Activated gamma-delta T cell treated with Interleukin-2 at 50 U/mL for 16 hours (primary cell): ENCODE data around the gene SMIM33.
"Not testable (repeated sequence)": the region's sequence is repeated elsewhere in the genome, so short reads cannot be mapped to it uniquely, and the experiment has no call there.

Source experiments
- DNase-seq: peaks from one replicate; pipeline ENCODE4 v3.0.0-alpha.2; 2020

The SMIM33 gene

DNA sequence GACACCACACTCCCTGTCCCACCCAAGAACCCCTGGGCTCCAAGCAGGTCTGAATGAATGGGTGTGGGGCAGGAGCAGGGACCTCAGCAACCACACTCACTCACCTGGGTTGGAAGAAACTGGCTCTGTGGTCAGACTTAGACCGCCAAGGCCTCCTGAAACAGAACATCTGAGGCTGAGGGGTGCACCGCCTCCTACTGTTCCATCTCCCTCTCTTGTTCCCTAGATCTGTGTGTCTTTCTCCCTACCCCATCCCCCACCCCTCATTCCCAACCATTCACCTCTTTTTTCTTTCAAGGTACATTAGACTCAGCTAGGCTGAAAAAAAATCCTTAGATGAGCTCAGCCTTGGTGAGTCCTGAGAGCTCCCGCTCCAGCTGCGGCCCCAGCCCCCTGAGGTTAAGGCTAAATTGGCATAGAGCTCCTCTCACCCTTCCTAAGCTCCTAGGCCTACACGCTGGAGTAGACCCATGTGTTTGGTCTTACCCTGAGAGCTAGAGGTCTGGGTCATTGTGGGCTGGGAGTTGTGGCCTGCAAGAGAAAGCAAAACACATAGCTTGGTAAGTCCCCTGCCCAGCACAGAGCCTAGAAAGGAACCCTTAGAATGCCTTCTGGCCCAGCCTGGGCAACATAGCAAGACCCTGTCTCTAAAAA, 13.0 kb upstream of the SMIM33 start:
- DNase-seq = no peak

DNA sequence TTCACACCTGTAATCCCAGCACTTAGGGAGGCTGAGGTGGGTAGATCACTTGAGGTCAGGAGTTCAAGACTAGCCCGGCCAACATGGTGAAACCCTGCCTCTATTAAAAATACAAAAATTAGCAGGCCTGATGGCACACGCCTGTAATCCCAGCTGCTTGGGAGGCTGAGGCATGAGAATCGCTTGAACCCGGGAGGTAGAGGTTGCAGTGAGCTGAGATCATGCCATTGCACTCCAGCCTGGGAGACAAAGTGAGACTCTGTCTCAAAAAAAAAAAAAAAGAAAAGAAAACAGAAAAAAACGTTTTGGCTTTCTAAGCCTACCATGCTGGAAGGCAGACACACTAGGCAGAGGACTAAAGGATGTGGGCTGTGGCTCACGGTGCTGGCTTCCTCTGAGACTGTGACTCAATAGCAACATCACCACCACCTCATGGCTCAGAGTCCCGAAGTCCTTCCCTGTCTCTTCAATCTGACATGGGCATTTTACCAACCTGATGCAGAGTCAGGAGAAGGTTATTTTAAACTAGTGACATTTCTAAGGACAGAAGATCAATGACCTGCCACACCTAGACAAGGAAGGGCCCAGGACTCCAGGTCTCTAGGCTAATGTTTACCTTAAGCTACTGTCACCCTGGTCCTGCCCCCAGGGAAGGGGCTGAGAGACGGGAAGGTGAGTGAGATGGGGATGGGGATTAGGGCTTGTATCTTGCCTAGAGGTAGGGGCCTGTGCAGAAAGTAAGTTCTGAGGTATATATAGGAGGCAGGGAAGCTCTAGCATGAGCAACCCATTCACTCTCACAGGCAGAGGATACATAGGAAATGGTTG, 12.0 kb upstream of the SMIM33 start:
- DNase-seq = peak; percentile 78

DNA sequence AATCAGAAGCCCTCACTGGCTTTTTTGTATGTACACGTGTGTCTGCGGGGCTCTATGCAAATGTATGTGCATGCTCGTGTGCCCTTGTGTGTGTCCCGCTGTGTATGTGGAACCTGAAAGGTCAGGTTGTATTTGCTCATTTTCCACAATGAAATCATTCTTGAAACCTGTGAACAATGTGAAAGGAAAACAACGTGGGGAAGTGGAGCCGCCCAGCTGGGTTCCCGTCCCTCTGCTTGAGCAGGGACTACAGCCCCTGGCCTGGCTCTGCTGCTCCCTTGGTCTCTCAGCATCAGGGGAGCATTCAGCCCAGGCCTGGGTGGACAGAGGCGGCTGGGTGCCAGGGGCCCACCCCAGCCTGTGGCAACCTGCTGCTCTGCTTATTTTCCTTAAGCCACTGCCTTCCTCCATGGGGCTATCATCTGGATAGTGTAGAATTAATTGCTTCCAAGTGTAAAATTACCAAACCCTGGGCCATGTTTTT, 11.3 kb upstream of the SMIM33 start:
- DNase-seq = no peak

DNA sequence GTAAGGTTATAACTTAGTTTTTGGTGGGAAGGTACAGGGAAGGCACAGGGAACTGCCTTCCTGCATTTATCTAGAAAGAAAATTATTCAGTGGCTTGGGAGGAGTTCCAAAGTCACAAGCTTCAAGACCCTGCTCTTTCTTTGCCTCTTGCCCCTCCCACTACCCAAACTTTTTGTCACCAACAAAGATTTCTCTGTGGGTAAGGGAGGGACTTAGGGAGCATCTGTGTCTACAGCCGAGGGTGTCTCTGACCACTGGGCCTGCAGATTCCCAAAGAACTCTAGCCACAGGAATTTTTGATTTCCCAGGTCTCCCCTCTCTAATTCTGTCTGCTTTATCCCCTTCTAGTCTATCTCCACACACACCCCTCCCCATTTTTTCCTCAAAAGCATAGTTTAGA, 10.3 kb upstream of the SMIM33 start:
- no peak for DNase-seq

DNA sequence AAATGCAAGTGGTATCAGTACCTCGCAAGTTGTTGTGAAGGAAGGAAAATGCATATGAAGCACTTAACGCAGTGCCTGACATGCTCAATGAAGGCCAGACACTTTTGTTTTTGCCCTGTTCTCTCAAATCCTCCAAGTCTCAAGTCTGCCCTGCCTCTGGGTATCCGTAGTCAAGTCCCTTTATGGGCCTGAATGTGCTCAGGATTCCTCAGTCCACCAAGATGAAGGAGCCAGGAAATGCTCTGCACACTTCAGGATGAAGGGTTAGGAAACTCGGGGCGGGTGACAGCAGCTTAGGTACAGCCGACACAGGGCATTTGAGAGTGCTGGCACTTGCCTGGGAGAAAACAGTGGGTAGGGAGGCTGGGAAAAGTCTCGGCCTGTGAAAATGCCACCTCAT, 9.6 kb upstream of the SMIM33 start:
- DNase-seq = no peak

DNA sequence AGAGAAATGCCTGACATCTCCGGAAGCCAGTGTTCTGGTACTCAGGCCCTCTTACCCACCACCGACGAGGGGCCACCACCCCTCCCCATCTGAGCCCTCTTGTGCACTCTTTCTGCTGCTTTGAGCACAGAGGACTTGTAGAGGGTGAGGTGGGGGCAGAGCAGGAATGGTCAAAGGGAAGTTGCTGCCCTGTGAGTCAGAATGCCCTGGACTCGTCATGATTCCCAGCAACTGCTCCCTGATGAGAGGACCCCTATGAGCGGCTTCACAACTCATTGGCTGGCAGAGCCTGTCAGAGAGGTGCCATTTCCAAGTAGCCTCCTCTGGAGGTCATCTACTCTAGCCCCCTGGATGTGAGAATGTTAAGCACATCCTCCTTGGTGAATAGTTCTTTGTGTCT, 9.1 kb upstream of the SMIM33 start:
- no peak for DNase-seq

DNA sequence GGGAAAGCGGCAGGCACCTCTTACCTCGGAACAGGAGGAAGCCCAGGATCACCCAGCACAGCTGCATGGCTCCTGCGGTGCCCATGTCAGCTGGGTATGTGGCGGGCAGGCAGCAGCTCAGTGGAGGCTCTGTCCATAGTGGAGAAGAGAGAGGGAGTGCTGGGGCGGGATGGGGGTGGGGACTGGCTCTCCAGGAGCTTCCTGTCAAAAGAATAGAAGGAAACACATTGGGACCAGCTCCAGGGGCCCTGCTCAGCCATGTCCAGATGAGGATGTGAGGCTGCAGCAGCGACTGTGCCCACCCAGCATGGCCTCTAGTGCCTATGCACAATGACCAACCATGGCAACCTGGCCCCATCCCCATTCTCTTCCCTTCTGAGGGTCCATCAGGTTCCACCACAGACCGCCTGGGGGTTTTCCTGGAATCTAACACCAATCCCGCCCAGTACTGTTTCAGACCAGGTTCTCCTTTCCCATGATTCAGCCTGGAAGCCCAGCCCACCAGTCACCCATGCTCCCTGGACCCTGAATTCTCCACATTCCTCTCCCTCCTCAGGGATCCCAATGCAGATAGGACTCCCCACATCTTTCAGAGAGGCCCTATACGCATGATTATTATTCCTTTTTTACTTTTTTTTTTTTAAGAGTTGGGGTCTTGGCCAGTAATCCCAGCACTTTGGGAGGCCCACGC, 8.1 kb upstream of the SMIM33 start, which contains the start of gene ECSCR:
TSS of gene ECSCR (minus strand) at position 158 of the 691 bp plus-strand sequence. CDS start at position 85, 73 bp downstream.
- no peak for DNase-seq

DNA sequence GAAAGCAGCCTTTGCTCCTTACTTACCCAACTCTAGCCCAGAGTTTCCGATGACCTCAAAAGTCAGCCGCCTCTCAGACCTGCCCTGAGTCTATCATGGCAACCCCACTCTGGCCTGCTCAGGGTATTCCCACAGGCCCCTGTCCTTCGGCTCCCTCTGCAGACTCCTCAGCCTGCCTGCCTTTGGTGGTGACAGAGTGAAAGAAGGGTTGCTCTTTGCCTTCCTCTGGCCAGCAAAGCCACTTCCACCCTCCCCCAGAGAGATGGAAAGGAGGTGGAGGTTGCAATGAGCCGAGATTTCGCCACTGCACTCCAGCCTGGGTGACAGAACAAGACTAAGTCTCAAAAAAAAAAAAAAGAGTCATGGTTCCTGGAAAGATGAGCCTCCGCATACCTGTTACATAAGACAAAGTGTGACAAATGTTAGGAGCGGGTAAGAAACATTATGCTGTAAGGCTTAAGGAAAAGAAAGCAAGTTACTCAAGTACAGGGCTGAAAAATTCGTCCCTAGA, 2.3 kb upstream of the SMIM33 start:
- no peak for DNase-seq

DNA sequence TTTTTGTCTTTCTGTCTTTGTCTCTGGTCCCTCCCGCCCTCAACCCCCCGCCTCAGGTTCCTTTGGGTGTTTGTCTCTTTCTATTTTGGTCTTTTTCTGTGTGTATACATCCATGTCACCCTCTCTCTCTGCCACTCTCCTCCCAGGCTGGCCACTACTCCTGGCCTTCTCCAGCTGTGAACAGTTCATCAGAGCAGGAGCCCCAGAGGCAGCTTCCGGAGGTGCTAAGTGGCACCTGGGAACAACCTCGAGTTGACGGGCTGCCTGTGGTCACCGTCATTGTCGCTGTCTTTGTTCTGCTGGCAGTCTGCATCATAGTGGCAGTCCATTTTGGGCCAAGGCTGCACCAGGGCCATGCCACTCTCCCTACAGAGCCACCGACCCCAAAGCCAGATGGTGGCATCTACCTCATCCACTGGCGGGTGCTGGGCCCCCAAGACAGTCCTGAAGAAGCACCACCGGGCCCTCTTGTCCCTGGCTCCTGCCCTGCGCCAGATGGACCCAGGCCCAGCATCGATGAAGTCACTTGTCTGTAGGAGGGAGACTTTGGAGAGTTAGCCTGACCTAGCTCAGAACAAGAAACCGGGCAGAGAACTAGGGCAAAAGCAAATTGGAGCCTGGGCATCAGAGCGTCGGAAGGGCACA, 1.7 kb downstream of the SMIM33 start:
- no peak for DNase-seq

DNA sequence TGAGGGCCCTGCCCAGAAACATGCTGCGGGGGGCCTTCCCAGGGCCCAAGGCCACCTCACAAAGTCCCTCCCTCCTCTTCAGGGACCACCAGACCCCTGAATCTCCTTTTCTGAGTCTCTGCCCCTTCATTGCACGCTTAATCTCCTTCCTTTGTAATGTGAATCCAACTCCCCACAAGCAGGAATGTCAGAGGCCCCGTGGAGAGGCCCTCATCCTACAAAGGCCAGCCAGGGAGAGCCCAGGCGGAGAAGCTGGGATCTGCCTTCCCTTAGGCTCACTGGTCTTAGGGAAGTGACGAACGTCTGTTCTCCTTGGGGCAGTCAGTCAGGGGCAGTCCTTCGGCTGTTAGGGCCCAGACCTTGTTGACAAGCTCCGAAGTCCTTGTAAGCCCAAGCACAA, 2.3 kb downstream of the SMIM33 start:
- DNase-seq = no peak

DNA sequence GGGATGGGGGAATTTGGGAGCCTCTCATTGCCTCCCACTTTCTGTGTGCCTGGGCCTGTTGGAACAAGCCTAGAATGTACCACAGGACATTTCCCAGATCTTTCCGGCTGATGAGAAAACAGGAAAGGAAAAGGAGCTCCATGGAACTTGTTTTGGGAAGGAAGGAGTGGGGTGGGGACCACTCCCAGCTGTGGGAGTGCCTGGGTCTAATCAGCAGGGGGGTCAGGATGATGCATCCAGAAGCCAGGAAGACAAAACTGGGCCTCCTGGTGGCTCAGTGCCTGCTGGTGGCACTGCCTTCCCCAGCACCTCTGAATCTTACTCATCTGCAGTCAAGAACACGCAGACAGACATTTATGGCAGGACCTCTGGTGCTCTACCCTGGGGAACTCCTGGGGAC, 2.8 kb downstream of the SMIM33 start:
- DNase-seq = no peak

DNA sequence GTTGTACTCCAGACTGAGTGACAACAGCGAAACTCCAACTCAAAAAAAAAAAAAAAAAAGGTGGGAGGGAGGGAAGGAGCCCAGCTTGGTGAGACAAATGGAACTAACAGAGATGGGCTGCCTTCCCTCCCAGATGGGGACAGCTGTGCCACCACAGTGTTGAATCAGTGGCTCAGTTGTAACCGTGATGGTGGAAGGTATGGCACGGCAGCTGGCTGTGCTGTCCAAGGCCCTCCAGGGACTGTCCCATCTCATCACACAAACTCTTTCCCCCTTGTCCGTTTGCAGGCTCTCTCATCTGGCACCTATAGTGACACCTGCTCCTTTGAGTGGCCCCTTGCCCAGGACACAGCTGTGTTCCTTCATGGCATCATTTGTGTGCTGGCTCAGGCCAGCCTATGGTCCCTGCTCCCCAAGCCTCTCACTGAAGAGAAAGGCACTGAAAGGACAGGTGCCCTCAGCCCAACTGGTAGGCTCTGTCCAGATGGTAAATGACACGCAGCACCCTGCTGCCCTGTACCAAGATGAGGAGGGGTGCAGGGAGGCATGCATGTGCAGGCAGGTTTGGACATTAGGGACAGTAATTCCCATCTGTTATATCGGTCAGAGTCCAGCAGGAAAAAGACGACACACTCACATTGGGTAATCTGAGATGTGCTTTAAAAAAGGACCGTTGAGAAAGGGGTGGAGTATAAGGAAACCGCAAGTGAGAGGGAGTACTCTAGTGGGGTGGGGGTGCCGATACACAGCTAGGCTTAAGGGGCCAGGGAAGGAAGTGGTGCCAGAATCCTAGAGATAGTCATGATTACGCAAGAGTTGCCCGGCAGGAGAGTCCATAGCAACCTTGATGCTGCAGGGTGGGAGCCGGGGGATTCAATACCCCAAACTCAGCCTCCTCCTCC, 4.3 kb downstream of the SMIM33 start:
- no peak for DNase-seq

DNA sequence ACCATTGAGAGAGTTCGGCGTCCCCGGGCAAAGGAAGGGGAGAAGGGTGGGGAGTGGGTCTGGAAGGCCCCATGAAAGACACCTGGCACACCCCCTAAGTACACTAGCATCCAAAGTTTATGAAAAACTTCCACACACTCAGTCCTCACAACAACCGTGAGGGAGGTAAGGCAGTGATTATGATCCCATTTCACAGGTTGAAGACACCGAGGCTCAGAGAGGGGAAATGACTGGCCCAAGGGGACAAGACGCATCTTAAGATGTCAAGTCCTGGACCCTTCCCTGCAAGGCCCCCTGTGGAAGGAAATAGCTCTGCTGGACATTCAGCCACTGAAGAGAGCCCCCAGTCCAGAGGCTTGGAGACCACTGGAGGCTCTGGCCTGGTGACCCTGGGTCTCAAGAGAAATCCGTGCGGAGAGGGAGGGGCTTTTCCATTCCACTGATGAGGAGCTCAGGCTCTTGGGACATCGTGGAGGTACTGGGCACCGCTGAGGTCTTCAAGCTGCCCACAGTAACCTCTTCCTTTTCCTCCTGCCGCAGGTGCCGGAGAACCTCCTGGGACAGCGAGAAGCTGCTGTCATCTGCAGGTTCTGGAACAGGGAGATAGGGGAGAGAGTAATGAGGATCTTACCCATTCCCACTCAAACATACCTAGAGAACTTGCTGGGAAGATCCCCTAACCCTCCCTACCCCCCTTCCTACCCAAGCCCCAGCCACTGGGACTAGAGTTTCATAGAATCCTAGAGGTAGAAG, 5.2 kb downstream of the SMIM33 start:
- no peak for DNase-seq

DNA sequence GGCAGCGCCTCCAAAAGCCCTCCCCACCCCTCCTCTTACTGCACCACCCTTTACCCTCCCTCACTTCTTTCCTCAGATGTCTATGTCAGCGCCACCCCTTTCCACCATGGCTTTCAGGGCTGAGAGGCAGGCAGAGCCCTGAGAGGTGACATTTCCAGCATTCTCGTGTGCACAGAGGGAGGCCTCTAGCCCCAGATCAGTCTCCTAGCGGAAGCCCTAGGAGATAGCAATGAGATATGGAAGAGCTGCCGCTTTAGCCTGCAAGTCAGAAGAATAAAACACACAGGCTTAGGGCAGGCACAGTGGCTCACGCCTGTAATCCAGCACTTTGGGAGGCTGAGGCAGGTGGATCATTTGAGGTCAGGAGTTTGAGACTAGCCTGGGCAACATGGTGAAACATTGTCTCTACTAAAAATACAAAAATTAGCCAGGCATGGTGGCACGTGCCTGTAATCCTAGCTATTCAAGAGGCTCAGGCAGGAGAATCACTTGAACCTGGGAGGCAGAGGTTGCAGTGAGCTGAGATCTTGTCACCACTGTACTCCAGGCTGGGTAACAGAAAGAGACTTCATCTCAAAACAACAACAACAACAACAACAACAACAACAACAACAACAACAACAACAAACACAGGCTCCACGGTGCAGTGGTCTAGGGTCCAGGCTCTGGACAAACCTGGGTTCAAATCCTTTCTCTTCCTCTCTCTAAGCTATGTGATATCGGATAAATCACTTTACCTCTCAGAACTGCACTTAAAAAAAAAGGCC, 8.0 kb downstream of the SMIM33 start:
- DNase-seq = not testable (repeated sequence)

DNA sequence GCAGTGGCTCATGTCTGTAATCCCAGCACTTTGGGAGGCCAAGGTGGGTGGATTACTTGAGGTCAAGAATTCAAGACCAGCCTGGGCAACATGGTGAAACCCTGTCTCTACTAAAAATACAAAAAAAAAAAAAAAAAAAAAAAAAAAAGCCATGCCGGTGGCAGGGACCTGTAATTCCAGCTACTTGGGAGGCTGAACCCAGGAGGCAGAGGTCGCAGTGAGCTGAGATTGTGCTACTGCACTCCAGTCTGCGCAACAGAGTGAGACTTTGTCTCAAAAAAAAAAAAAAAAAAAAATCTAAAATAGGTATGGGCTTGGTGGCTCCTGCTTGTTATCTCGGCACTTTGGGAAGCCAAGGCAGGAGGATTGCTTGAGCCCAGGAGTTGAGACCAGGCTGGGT, 8.9 kb downstream of the SMIM33 start:
- not testable (repeated sequence) for DNase-seq

DNA sequence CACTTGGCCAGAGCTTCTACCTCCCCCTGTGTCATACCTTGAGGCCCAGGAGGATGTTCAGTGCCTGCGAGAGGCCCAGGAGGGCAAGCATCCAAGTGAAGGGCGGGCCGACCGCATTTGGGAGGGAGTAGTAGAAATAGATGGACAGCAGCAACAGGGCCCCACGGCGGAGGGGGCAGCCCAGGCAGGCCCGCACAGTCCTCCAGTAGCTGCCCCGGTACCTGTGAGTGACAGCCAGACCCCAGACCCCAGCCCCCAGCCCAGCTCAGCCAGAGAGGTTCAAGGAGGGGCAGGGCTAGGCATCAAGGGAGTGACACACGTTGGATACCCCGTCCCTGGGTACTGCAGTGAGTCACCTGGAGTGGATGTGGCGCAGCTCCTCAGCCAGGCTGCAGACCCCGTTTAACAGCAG, 10.3 kb downstream of the SMIM33 start:
- DNase-seq = no peak

DNA sequence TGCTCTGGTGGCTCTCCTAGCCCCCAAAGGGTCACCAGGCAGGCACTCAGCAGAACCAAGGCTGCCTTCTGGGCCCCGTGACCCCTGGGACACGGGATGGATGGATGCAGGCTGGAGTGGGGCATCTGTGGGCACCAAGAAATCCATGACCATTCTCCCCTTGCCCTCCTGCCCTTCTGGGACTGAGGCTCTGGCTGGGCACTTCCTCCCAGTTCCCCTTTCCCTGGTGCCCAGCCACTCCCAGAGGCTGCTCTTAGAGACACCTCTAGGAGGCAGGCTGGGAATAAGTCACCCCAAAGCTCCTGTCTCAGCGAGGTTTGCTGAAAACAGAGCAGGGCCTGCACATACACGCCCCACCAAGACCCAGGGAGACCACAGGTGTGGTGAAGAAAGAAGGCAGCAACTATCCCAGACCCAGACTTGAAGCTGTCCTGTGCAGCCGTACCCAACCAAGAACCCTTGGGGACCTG, 10.8 kb downstream of the SMIM33 start:
- no peak for DNase-seq

DNA sequence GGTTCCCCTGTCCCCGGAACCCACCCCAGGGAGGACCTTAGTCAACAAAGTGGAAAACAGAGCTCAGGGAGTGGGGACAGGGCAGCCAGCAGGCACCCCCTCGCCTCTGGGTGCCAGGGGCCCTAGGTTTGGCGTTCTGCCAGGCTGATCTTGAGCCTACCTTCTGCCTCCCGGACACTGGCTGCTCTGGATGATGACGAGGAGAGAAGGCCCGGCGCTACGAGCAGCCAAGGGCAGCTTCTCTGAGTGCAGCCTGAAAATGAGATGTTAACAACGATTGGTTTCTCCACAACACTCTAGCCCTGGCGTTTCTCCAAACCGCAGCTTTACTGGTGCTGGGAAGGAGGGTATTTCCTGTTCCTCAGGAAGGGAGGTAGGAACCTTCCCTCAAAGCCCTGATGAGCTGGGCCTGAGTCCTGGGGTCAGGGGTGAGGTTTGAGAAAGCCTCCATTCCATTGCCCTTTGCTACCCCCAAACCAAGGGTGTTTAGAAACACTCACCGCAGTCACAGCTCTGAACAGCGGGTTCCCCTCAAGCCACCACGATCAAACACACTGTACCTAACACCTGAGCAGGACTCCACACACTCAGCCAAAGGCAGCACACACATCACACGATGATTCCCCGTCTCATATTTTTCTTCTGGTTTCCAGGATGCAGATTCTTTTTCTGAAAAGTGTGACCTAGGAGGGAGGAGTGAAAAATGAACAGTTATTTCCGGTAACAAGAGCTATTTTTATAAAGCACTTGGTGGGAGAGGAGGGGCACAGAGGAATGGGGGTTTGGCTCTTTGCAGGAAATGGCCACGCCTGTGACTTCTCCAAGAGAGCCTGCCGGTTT, 11.5 kb downstream of the SMIM33 start, which contains the start of gene STING1:
TSS of gene STING1 (minus strand) at position 709 of the 840 bp plus-strand sequence. CDS start 1,054 bp downstream, outside the sequence.
- peak; percentile 62 for DNase-seq

DNA sequence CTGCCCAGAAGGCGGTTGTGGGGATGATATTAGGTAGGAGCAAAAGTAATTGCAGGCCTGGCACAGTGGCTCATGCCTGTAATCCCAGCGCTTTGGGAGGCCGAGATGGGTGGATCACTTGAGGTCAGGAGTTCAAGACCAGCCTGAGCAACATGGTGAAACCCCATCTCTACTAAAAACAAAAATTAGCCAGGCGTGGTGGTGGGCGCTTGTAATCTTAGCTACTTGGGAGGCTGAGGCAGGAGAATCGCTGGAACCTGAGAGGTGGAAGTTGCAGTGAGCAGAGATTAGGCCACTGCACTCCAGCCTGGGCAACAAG, 12.0 kb downstream of the SMIM33 start:
- not testable (repeated sequence) for DNase-seq
